RWPE1 (cell line): Measurements from ENCODE around the gene EMC9.

Source experiments
- CTCF ChIA-PET: fragments of 350-600 bp; sonication (Branson Sonifier 250); formaldehyde crosslinking; extraction: SDS; loops from one replicate; lab custom pipeline; 2021; lab: Yijun Ruan, JAX
- POLR2A ChIA-PET: fragments of 400-600 bp; formaldehyde crosslinking; extraction: SDS; loops from one replicate; lab custom pipeline; 2020; ENCODE audit warnings: antibody characterized with exemption; ENCODE audit not compliant: low non-redundant PET; lab: Yijun Ruan, JAX
- DNase-seq: peaks from one replicate; pipeline ENCODE4 v3.0.0; 2012; ENCODE audit warnings: low spot score
- H3K27ac ChIP-seq: fragments of 450-650 bp; 2 replicates; pipeline ENCODE4 v1.5.1; 2017
- CTCF ChIP-seq: fragments of 450-650 bp; conservative IDR thresholded peaks from 2 replicates; pipeline ENCODE4 v1.5.1; 2017; ENCODE audit warnings: low read depth, mild to moderate bottlenecking

EMC9 gene

GRCh38 chr14:24123424-24124417 lies 17.7 kb downstream of the EMC9 start:
- POLR2A ChIA-PET, result interaction anchor here (1.3 kb wide), 1 partner anchor 9 kb away, joined by 4 read pairs; the partner anchor contains the start of genes DCAF11 and NRL
- CTCF ChIA-PET, result interaction anchor here (0.6 to 1.4 kb wide), 2 partner anchors 10 to 15 kb away, joined by 3 to 4 read pairs; no protein-coding TSS in a partner anchor
- H3K27ac ChIP-seq, result peak overlapping the region; percentile 8

GRCh38 chr14:24122898-24123297 lies 18.5 kb downstream of the EMC9 start:
- ChIA-PET CTCF (interaction anchor here (1.4 kb wide), 1 partner anchor 14 kb away, joined by 3 read pairs; no protein-coding TSS in a partner anchor), POLR2A (interaction anchor here (0.6 kb wide), 1 partner anchor 238 kb away, joined by 5 read pairs; no protein-coding TSS in a partner anchor)
- no peak for DNase-seq
- no peak for TF ChIP-seq CTCF
- H3K27ac ChIP-seq, result peak overlapping the region; percentile 8

More at GRCh38 chr14:24123424-24124417, 17.7 kb downstream of the EMC9 start:
- no peak for TF ChIP-seq CTCF
- DNase-seq, result no peak

- POLR2A ChIA-PET, result interaction anchor here (0.6 kb wide), 1 partner anchor 239 kb away, joined by 5 read pairs; no protein-coding TSS in a partner anchor
These were observed 19.0 kb downstream of the EMC9 start for GRCh38 chr14:24122416-24122815.

GRCh38 chr14:24121210-24121609 lies 20.2 kb downstream of the EMC9 start:
- CTCF ChIA-PET, result no interaction called here
- no peak for DNase-seq
- no peak overlapping the region for H3K27ac ChIP-seq
- POLR2A ChIA-PET, result no interaction called here
- no peak for TF ChIP-seq CTCF

More at GRCh38 chr14:24122416-24122815, 19.0 kb downstream of the EMC9 start:
- no peak for DNase-seq
- TF ChIP-seq CTCF, result no peak
- CTCF ChIA-PET, result no interaction called here
- no peak overlapping the region for H3K27ac ChIP-seq

GRCh38 chr14:24119691-24120090 lies 21.7 kb downstream of the EMC9 start:
- no peak overlapping the region for H3K27ac ChIP-seq
- ChIA-PET POLR2A (no interaction called here), CTCF (no interaction called here)
- no peak for DNase-seq
- no peak for TF ChIP-seq CTCF

- CTCF ChIA-PET, result no interaction called here
- DNase-seq, result no peak
- H3K27ac ChIP-seq, result no peak overlapping the region
- TF ChIP-seq CTCF, result no peak
- POLR2A ChIA-PET, result interaction anchor here (0.9 kb wide), 1 partner anchor 18 kb away, joined by 3 read pairs; the partner anchor contains the start of gene PSME1
These were observed 24.2 kb downstream of the EMC9 start for GRCh38 chr14:24117179-24117578.
